Fibroblast of skin of abdomen (primary cell): ENCODE data around the gene WDFY3.

Source experiments
- DNase-seq: peaks from one replicate; pipeline ENCODE4 v3.0.0-alpha.2; 2013

The WDFY3 gene

DNA sequence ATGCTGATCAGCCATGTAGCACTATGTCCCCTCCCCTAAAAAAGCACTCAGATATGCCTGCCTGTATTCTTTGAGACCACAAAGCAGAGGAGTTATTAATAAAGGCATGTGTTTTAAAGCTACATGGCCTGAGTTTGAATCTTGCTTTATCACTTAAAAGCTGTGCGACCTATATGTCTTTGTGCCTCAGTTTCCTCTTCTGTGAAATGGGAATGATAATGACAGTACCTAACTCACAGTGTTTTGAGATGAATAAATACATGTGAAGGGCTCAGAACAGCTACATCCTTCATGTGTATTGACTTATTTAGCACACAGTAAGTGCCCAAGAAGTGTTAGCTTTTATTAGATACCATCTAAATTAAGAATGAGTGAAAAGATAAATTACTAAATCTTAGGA is 180.0 kb downstream of the WDFY3 start:
- no peak for DNase-seq

DNA sequence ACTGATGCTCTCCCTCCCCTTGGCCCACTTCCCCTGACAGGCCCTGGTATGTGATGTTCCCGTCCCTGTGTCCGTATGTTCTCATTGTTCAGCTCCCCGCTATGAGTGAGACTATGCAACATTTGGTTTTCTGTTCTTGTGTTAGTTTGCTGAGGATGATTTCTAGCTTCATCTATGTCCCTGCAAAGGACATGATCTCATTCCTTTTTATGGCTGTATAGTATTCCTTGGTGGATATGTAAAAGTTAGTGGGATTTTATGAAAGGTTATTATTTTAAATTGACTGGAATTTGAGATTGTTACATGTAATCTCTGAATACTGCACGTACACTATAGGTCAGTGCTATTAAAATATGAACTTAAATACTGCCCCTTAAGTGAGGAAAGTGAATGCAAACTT is 184.0 kb downstream of the WDFY3 start:
- no peak for DNase-seq

DNA sequence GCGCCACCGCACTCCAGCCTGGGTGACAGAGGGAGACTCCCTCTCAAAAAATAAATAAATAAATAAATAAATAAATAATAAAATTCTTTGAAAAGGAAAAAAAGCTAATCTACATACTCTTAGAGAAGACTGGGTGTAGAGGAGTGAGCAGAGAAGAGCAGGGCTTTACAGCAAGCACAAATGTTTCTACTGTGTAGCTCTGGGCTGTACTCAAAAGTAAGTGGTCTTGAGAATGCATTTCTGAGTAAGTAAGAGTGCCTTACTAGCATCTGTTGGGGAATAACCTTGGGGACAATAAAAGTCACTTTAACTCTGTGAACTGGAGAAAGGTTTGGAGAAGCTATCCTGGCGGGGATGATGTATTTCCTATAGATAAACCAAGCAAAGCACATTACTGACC is 185.8 kb downstream of the WDFY3 start:
- no peak for DNase-seq

DNA sequence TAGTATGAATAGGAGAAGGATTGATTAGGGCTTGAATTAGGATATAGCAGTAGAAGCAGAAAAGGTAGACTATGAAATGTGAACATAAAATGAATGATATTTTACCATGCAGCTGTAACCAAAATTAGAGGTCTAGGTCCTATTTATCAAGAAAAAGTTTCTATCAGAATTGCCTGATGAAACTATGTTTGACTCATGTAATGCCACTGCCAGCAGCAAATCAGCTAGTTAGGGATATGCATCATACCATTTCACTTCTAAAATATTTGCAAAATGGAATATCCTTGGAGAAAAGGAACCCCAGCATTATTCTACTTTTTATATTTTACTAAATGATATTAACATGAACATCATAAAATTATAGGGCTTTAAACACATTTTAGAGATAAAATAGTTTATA is 188.4 kb downstream of the WDFY3 start:
- no peak for DNase-seq

DNA sequence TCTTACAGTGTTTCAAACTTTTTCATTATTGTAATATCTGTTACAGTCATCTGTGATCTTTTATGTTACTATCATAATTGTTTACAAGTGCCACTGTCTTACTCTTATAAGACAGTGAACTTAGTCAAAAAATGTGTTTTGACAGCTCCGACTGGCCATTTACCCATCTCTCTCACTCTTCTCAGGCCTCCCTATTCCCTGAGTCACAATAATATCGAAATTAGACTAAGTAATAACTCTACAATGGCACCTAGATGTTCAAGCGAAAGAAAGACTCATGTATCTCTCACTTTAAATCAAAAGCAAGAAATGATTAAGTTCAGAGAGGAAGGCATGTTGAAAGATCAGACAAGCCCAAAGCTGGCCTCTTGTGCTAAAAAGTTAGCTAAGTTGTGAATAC is 199.3 kb downstream of the WDFY3 start:
- DNase-seq = no peak

DNA sequence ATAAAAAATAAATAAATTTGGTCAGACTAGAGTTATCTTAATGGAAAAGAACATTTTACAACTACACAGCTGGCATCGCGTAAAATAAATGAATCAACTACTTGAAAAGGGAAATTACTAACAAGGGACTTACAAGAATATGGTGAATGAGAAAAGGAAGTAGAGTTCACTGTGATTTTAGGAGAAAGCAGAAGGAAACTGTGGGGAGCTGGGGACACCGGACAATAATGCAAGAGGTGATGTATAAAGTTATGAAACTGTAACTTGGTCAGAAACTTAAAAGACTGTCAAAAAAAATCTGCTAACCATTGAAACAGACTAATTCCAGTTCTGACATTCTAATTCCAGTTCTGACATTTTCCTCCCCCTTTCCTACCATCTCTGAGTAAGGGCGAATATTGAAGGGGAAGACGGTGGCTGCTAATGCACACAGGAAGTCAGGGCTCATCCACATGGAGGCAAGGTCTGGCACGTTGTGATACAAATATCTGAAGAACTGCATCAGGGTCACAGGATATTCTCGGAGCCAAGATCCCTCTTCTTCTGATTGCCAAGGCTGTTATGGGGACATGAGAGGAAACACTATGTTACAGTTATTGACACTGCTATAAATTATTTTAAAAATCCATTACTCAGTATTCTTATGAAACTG is 213.0 kb downstream of the WDFY3 start:
- DNase-seq = no peak

DNA sequence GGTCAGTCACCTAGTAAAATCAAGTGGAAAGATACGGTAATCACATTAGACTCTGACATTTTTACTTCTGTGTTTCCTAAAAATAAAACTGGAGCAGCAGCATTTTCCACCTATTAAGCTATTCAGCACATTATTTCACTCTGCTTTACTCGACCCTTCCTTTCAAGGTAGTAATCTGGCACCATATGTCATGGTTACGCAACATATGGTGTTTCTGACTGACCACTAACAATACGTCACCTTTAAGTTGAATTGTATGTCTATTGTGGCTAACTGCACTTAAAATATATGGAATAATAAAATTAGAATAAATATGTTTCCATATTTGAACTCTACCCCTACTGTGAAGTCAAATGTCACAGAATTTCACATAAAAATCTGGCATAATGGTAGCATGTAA is 214.8 kb downstream of the WDFY3 start:
- DNase-seq = no peak

DNA sequence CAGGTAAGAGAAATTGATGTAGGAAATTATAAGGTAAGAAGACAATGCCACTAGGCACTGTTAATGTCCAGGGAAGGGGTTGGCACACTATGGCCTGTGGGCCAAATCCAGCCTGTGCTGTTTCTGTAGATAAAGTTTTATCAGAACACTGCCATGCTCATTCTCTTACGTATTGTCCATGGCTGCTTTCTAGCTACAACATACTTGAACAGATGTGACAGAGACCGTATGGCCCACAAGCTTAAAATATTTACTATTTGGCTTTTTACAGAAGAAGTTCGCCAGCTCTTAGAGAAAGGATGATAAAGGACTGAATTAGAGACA is 215.6 kb downstream of the WDFY3 start:
- DNase-seq = no peak

DNA sequence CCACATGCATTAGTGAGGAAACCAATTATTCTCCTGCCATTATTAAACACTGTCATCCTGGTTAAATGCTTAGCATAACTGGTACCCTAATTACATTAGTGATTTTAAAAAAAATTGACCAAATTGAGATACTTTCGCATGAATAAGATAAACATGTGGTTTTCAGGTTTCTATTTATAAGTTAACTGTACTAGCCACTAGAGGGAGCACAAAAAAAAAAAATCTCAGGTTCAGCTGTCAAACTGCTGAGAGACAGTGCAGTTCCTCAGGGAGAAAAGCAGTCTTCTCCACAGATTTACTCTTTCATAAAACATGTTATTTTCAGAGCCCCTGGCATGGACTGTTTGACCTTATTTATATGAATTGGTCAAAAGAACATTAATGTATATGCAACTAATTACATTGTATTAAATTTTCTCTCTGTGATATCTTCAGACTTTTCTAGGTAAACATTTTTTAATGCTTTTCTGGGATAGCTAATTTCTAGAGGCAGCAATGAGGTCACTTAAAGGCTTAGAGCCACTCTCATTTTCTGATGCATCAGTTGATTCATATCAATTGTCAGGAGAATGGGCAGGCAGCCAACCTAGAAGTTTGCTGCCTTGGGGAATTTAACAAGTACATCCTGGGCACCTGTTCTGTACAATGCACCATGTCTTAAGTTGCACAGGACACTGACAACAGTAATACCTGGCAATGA is 216.1 kb downstream of the WDFY3 start:
- DNase-seq = peak; percentile 48

DNA sequence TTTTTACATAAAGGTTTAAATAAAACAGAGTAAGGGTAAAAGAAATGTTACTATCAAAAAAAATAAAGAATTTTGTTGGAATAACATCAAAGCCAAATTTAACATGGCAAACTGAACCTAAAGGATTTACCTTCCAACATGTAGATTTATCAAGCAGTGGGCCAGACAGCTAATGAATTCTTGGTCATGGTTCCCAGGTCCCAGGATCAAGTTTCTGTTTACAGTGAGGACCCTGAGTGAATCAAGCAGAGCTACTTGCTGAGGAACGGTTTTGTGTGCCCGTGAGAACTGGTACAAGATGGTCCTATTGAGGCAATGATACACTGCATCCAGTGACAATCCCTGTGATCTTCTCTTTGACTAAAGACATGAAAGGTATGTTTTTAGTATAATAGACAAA is 226.4 kb downstream of the WDFY3 start:
- DNase-seq = no peak

DNA sequence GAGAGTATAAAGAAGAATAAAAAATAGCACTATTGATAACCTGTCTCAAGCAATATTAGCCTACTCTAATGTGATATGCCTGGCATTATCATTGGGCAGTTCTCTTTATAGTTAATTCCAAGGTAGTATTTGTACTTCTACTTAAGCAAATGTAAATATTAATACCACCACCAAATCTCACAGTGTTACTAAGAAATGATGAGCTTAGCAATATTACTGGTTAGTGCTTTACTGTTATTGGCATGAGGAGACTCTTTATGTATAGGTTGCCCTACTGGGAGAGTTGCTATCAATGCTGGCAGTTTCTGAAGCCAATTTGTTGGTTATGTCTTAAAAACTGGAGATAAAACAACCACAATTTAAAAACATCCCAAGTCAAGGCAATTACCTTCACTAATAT is 227.9 kb downstream of the WDFY3 start:
- no peak for DNase-seq

DNA sequence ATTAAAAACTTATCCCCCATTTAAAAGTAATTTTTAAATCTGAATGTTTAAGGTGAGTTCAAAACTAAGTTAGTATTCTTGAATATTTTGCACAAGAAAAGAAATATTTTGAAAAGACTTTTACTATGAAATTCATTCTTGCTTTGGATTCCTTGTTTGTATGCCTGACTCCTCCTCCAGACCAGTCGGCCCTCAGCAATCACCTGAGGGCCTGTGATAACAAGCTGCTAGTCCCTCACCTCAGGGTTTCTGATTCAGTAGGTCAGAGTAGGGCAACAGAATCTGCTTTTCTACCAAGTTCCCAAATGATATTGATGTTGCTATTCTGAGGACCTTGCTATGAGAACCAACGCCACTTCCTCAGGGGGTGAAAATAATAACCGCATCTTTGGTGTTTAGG is 228.8 kb downstream of the WDFY3 start:
- no peak for DNase-seq

DNA sequence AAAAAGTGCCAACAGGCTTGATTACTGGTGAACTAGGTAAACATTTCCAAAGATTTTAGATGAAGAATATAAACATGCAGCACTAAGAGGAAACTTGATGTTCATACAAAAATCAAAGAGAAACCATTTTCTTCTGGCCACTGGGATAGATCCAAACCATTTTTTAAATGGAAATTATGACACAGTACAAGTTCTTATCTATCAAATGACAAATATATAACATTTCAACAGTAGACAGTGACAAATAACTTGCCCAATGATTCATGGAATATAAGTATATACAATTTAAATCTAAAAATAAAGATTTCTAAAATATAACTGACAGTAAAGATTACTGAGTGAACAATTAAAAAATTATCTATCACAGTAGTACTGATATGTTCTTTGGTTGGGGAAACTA is 232.5 kb downstream of the WDFY3 start:
- DNase-seq = no peak

DNA sequence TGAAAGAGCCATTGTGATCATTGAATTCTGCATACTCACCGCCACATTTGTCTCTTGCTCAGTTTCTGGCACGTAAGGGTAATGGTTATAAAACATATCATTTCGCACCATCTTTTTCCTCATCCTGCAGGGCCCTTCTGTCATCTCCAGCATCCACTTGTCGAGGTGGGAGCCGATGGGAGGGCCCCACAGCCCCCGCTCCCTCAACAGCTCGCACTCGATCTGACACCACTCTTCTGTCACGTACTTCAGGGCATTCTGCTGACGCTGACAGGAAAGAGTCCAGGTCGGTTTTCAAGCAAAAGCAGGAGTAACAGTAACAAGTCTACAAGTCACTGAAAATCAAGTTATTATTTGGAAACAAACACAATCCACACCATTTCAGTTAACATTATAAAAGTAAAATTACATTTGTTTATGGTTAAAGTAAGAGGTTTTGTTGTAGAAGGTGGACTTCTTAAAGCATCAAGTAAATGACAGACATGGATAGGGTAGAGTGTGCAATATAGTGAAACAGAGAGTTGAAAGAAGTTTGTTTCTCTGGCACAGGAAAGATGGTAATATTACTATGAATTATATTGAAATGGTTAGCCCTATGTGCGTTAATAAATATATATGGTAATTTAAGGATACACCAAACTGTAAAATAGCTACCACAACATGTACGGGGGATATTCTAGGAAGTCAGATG is 233.0 kb downstream of the WDFY3 start:
- no peak for DNase-seq

DNA sequence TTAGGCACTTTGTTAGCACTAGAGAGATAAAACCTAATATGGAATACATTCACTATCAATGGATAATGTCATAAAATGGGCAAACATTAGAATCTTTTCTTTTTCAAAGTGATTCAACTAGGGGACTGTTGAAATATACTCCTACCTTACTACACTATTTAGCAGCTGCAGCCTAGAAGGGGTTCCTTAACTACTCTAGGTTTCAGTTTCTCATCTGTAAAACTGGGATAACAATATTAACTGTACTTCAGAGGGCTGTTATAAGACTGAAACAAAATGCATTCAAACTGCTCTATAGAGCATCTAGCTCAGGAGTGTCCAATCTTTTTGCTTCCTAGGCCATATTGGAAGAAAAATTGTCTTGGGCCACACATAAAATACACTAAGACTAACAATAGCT is 236.1 kb downstream of the WDFY3 start:
- DNase-seq = no peak

DNA sequence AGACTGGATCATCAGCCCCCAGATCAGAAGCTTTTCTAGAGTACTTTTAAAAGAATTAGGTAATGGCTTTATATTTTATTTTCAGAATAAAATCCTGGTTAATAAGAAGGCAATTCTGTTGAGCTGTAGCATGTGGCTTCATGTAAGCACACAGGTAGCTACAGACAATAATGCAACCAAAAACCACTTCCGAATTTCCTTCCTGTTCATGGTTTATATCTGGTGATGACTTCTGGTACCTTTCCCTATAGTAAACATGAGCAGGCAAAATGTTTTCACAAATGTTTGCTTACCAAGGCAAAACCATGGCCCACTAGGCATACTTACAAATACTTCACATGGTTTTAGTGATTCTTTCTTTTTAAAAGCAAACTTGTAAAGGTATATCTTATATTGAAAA is 239.0 kb downstream of the WDFY3 start:
- DNase-seq = no peak

DNA sequence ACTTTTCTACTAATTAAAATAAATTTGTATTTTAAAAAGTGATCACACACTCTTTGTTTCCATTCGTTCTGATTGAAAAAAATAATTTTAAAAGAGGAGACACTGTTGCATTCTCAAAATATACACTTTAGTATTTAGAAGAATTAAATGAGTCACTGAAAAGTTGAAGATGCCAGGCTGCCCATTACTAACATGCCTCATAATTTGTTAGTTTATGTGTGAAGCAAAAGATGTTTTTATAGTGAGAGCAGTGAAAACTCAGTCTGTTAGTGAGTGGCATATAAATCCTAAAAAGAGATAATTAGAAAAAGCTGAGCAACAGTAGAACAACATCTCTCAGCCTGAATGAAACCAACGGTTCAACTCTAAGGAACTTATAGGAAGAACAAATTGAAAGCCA is 240.1 kb downstream of the WDFY3 start:
- DNase-seq = peak; percentile 11

DNA sequence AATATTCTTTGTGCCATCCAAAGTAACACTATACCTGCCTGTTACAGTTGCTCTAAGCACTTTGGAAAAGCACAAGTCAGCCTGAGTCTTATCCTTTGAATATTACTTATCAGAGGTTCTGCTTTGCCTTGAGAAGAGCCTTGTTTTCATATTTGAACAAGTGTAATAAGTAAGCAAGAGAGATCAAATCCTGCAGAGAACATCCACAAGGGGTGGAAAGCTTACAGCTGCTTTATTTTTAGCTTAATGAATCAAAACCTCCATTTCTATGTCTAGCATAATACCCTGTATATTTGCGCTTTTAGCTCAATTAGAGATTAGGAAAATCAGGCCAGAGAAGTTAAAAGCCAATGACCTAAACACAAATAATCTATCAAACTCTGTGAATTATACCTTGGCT is 243.8 kb downstream of the WDFY3 start:
- no peak for DNase-seq

DNA sequence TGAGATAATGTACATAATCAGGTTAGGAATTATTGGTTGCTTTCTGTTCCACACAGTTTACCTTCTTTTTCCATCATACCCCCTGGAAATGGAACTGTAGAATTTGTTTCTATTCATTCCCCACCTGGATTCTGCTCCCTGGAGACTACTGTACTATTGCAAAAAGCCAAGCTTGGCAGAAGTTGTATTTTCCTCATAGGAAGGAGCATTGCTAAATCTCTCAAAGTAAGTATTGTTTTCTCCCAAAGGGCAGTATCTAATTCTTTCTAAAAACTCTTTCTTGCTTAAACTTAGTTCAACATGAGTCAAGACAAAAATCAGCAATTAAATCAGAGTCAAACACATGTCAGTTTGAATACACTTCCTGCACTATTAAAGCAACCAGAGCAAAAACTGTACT is 247.4 kb downstream of the WDFY3 start:
- DNase-seq = no peak

DNA sequence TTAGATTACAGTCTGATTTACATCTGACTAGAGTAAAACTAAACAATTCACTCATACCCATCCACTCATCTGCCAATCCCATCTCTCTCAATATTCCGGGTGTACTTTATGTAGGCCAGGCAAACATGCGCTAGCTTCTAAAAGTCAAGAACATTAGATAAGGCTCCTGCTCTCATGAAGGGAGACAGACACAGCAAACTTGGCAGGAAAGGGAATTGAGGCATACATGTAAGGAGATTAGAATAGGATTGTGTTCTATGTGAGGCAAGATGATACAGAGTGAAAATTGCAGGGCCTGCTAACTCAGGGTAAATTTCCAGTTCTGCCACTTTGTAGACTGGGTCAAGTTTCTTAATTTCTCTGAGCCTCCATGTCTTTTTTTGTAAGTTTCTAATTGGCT is 247.8 kb downstream of the WDFY3 start:
- no peak for DNase-seq

DNA sequence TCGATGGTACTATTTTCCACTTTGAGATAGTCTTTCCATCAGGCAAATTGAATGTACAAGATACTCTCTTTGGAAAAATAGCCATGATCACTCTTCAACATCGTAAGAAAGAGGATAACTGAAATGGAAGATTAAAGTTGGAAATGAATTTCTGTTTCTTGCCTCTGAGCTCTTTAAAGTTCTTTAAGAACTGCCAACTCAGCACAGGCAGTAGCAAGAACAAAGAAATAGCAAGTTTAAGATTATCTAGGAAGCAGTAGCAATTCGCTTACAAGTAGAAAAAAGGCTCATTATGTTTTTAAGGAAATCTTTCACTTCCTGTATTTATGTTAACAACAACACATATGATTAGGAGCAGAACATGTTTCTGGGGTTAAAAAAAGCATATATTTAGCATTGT is 255.9 kb downstream of the WDFY3 start:
- no peak for DNase-seq

DNA sequence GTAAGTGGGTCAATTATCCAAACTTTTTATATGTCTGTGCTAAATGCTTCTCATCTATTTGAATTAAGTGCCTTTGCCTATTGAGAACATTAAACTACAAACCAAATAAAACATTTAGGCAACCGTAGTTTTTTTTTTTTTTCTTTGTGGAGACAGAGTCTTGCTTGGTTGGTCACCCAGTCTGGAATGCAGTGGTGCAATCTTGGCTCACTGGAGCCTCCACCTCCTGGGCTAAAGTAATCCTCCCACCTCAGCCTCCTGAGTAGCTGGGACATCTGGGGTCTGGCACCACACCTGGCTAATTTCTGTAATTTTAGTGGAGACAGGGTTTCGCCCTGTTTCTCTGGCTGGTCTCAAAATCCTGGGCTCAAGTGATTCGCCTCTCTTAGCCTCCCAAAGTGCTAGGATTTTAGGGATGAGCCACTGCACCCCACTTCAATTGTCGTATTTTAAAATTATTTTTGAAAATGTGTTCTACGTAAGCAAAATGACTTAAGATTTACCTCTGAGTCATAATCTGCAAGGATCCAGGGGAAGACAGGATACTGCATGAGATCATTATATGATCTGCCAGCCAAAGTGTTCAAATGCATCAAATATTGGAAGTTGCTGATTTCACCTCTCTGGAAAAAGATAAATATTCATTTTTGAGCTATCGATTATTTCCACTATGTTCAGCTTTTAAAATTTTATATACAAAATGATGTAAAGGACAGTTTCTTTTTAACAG is 257.9 kb downstream of the WDFY3 start:
- DNase-seq = no peak

DNA sequence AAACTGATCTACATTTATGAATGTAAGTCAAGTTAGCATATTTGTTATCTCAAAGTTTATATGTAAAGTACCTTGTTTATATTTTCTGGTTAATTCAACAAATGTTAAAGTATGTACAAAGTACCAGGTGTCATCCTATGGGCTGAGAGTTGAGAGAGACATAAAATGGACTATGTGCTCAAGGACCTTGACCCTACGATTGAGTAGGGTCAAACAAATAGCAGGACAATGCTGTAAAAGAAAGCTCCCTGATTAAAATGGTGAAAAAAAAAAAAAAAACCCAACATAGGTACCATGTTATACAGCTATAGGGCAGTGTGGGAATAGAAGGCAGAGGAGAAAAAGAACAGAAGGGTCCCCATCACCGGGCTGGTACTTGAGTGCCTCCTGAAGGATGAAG is 260.2 kb downstream of the WDFY3 start:
- no peak for DNase-seq
